Thyroid gland (tissue), 4 donors: ENCODE measurements around the gene CHST5. TPM values are rescaled to one million over a fixed set of nuclear protein-coding genes. Genes with fewer than 3 reads are reported as not detected.
"Not testable (repeated sequence)": the region's sequence is repeated elsewhere in the genome, so short reads cannot be mapped to it uniquely, and the experiment has no call there.

Experiments used
- DNase-seq, 2 donors: peaks; one replicate each; pipeline ENCODE4 v3.0.0-alpha.2; 2019
- H3K27ac ChIP-seq, 3 donors: fragments of 200-600 bp; sonication (generic); 1 replicate in 2 of 3; 2 replicates in 1 of 3; pipeline ENCODE4 v1.5.1; 2016 to 2019; ENCODE audit warnings: mild to moderate bottlenecking in 1 of 3, moderate library complexity in 1 of 3
- H3K27me3 ChIP-seq: fragments of 200-600 bp; sonication (generic); one replicate; pipeline ENCODE4 v1.5.1; 2019
- H3K36me3 ChIP-seq, 2 donors: fragments of 200-600 bp; sonication (generic); one replicate each; pipeline ENCODE4 v1.5.1; 2016 to 2019
- H3K4me1 ChIP-seq, 2 donors: fragments of 200-600 bp; sonication (generic); one replicate each; pipeline ENCODE4 v1.5.1; 2017 to 2019
- H3K4me3 ChIP-seq, 3 donors: fragments of 200-600 bp; sonication (generic); replicated peaks in 1 of 3; 1 replicate in 2 of 3; 2 replicates in 1 of 3; pipeline ENCODE4 v1.5.1; 2016; ENCODE audit warnings: mild to moderate bottlenecking in 1 of 3
- H3K9me3 ChIP-seq: fragments of 200-600 bp; sonication (generic); one replicate; pipeline ENCODE4 v1.5.1; 2017
- POLR2A ChIP-seq, 2 donors: fragments of 450-650 bp; IDR thresholded peaks; one replicate each; pipeline ENCODE4 v1.6.1; 2017; ENCODE audit warnings: antibody characterized with exemption in 2 of 2, mild to moderate bottlenecking in 2 of 2, moderate library complexity in 1 of 2
- WGBS, 2 donors: methylation state at CpG; one replicate each; pipeline ENCODE4 v1.1.5; 2017; 5-methylcytosine and 5-hydroxymethylcytosine counted together
- intact Hi-C: fragments of 100-400 bp; cut with DNase I; formaldehyde crosslinking; loops from one replicate; pipeline ENCODE4 v1.15.1; 2023
- total RNA-seq, 4 donors: library from RNA; depleted of rRNA; stranded (reverse); fragments of >200 nt; gene quantifications; one replicate each; pipeline ENCODE4 v1.2.3, GENCODE V29; 2016
- TF ChIP-seq, protein P1 (sequence below), 6 experiments: fragments of 200-600 bp in 3 of 6; fragments of 450-650 bp in 3 of 6; sonication (generic) in 3 of 6; IDR thresholded peaks; one replicate each; pipeline ENCODE4 v1.5.1; 2016 to 2019; ENCODE audit warnings: antibody characterized with exemption in 6 of 6, mild to moderate bottlenecking in 2 of 6, inconsistent platforms in 1 of 6, moderate library complexity in 1 of 6

Gene CHST5
- total RNA-seq, 4 donors from 2014 or later: 0.50 TPM; not detected in 3

DNA sequence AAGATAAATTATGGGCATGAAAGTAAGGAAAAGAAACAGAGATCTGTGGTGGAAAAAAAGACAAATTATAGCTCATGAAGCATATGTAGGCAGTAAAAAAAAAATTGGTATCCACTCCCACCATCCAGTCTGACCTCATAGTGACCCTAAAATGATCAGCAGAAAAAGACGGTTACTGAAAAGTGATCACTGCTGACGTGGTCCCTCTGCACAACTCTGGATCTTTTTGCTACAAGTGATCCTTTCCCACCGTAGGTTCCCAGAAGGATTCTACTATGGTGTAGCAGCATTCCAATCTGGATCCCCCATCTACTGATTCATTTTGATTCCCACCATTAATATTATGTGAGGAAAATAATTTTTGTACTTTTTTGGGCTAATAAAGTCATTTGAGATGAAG lies 29.8 kb downstream of the CHST5 start:
- Histone ChIP-seq H3K27me3 (no peaks in the 10 kb centered on the region), H3K9me3 (no peaks in the 10 kb centered on the region), H3K27ac (no peak overlapping the region), H3K36me3 (no peaks in the 10 kb centered on the region), H3K4me1 (no peaks in the 10 kb centered on the region), H3K4me3 (no peak overlapping the region)
- 82 to 90% methylated on average over 3 of the region's 3 CpGs for WGBS, 2 donors
- intact Hi-C loops: no loop called here
- TF ChIP-seq, protein P1, sequence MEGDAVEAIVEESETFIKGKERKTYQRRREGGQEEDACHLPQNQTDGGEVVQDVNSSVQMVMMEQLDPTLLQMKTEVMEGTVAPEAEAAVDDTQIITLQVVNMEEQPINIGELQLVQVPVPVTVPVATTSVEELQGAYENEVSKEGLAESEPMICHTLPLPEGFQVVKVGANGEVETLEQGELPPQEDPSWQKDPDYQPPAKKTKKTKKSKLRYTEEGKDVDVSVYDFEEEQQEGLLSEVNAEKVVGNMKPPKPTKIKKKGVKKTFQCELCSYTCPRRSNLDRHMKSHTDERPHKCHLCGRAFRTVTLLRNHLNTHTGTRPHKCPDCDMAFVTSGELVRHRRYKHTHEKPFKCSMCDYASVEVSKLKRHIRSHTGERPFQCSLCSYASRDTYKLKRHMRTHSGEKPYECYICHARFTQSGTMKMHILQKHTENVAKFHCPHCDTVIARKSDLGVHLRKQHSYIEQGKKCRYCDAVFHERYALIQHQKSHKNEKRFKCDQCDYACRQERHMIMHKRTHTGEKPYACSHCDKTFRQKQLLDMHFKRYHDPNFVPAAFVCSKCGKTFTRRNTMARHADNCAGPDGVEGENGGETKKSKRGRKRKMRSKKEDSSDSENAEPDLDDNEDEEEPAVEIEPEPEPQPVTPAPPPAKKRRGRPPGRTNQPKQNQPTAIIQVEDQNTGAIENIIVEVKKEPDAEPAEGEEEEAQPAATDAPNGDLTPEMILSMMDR (IDR thresholded peaks at IDR 0.05): no peak
- TF ChIP-seq POLR2A (IDR thresholded peaks at IDR 0.05): no peak
- no peak for DNase-seq

DNA sequence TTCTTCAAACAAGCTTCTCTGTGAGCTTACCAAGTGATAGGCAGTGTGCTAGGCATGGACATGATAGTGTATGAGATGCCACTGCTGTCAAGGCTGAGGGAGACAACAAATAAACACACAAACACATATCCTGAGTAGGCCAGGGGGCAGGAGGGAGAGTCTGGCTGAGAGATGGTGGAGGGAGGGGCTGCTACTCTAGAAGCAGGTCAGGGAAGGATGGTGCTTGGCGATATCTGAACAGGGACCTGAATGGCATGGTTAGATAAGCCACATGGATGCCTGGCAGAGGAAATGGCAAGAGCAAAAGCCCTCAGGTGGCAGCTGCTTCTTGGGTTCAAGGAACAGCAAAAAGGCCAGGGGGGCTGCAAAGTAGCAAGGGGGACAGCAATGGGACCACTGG lies 32.1 kb downstream of the CHST5 start:
- Histone ChIP-seq H3K36me3 (no peaks in the 10 kb centered on the region), H3K4me3 (no peak overlapping the region), H3K4me1 (no peaks in the 10 kb centered on the region), H3K27me3 (no peaks in the 10 kb centered on the region), H3K9me3 (no peaks in the 10 kb centered on the region), H3K27ac (no peak overlapping the region)
- TF ChIP-seq POLR2A (IDR thresholded peaks at IDR 0.05): no peak
- TF ChIP-seq, protein P1 (IDR thresholded peaks at IDR 0.05): no peak
- intact Hi-C loops: no loop called here
- WGBS, 2 donors: 78 to 90% methylated on average over 1 of the region's 1 CpG
- no peak for DNase-seq

DNA sequence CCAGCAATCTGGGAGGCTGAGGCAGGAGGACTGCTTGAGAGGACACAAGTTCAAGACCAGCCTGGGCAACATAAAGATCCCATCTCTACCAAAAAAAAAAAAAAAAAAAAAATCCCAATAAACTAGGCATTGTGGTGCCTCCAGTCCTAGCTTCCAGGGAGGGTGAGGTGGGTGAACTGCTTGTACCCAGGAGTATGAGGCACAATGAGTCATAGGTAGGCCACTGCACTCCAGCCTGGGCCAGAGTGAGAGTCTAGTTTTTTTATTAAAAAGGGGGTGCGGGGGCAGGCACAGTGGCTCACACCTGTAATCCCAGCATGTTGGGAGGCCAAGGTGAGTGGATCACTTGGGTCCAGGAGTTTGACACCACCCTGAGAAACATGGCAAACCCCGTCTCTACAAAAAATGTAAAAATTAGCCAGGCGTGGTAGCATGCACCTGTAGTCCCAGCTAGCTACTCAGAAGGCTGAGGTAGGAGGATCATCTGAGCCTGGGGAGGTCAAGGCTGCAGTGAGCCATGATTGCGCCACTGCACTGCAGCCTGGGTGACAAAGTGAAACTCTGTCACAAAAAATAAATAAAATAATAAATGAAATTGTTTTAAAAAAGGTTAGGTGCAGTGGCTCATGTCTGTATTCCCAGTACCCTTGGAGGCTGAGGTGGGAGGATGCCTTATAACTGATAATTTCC lies 32.8 kb downstream of the CHST5 start:
- Histone ChIP-seq H3K4me1 (peaks cover 0 to 3% of the 10 kb centered on the region in 2 donors), H3K36me3 (no peaks in the 10 kb centered on the region), H3K9me3 (no peaks in the 10 kb centered on the region), H3K27me3 (no peaks in the 10 kb centered on the region), H3K27ac (no peak overlapping the region), H3K4me3 (no peak overlapping the region)
- intact Hi-C loops: no loop called here
- no peak for TF ChIP-seq POLR2A (IDR thresholded peaks at IDR 0.05)
- TF ChIP-seq, protein P1 (IDR thresholded peaks at IDR 0.05): no peak
- no peak for DNase-seq
- WGBS, 2 donors: 92 to 97% methylated on average over 4 of the region's 4 CpGs

DNA sequence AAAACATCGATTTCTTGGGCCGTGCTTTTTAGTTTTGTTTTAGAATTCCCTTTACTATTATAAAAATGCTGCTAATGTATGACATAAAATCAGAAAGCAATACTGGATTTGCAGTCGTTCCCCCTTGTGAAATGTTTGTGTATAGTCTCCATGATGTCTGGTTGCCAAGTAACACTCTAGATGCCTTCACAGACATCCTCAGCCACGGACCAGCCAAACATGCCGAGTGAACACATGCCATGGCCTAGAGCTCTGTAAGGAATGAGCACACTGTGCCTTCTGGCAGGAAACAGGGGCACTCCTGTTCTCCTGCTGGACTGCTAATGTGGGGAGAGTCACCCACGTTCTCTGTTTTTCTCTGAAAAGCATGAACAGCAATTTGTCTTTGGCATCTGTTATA lies 34.1 kb downstream of the CHST5 start:
- H3K9me3 ChIP-seq, DNase-seq, H3K4me1 ChIP-seq, H3K27me3 ChIP-seq, intact Hi-C loops, H3K4me3 ChIP-seq, H3K27ac ChIP-seq, H3K36me3 ChIP-seq: not testable (repeated sequence)
- WGBS, 2 donors: 46 to 54% methylated on average over 6 of the region's 6 CpGs

DNA sequence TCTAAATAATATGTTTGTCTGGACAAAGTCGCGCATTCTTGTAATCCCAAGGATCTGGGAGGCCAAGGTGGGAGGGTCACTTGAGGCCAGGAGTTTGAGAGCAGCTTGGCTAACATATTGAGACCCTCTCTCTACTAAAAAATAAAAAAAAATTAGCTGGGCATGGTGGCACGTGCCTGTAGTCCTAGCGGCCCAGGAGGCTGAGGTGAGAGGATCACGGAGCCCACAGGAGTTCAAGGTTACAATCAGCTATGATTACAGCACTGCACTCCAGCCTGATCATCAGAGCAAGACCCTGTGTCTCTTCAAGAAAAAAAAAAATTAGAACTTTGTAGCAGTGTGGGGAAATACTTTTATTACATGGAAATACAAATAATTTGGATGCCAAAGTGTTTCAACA lies 34.5 kb downstream of the CHST5 start:
- H3K4me3 ChIP-seq: no peak overlapping the region
- no peaks in the 10 kb centered on the region for H3K27me3 ChIP-seq
- intact Hi-C loops: no loop called here
- no peak for DNase-seq
- peaks cover 0 to 3% of the 10 kb centered on the region in 2 donors for H3K4me1 ChIP-seq
- no peak overlapping the region for H3K27ac ChIP-seq
- no peaks in the 10 kb centered on the region for H3K9me3 ChIP-seq
- TF ChIP-seq POLR2A (IDR thresholded peaks at IDR 0.05): no peak
- TF ChIP-seq, protein P1 (IDR thresholded peaks at IDR 0.05): no peak
- no peaks in the 10 kb centered on the region for H3K36me3 ChIP-seq
- 83 to 86% methylated on average over 5 of the region's 5 CpGs for WGBS, 2 donors

DNA sequence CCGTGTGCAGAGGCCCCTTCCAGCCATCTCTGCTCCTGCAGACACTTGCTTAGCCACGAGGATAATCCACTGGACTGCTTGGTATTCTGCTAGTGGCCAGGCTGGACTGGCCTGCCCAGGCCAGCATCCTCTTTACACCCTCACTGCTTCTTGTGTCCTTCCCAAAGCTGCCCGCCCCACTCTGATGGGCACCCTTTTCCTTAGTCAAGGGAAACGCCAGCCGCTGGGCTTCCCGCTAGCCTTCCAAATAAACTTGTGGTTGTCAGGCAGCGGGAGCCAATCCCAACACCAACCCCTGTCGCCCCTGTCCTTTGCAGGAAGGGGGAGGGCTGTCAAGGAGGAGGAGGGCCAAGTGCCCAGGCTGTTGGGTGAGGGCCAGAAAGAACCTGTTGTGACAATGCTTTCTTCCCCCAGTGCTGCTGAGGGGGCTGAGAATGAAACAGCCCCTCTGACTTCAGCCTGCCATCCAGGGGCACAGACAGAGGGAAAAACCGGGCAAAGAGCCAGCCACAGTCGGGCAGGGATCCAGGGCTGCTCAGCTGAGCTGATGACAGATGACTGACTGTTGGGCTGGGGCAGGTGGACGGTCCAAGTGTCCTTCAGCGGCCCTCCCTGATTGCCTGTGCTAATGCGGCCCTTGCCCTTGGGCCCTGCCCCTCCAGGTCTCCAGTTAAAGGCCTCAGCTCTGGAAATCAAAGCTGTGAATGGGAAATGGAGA lies 37.1 kb downstream of the CHST5 start:
- WGBS, 2 donors: 12 to 19% methylated on average over 5 to 7 of the region's 13 CpGs
- DNase-seq: peak; percentile 85
- intact Hi-C loops: not testable (repeated sequence)

More for the DNA sequence above, 37.1 kb downstream of the CHST5 start:
- Histone ChIP-seq H3K4me1 (peaks cover 11 to 12% of the 10 kb centered on the region in 2 donors), H3K27ac (peak overlapping the region in 1 of 3 donors; percentile 23)
- not testable (repeated sequence) for H3K9me3 ChIP-seq, H3K27me3 ChIP-seq, H3K36me3 ChIP-seq, H3K4me3 ChIP-seq
